M059J (cell line): ENCODE measurements around the gene TATDN2. TPM values are rescaled to one million over a fixed set of nuclear protein-coding genes. Genes with fewer than 3 reads are reported as not detected.
"Not testable (repeated sequence)": the region's sequence is repeated elsewhere in the genome, so short reads cannot be mapped to it uniquely, and the experiment has no call there.

Experiments
- DNase-seq: peaks from one replicate; pipeline ENCODE4 v3.0.0-alpha.2; 2012; ENCODE audit warnings: low read depth
- total RNA-seq: library from RNA; depleted of rRNA; stranded (reverse); fragments of >200 nt; shearing (Covaris generic); gene quantifications from 2 replicates; pipeline ENCODE4 v1.2.3, GENCODE V29; 2014

TATDN2 gene
- total RNA-seq, 1 experiment from 2014 or later = 14.4 TPM

DNA sequence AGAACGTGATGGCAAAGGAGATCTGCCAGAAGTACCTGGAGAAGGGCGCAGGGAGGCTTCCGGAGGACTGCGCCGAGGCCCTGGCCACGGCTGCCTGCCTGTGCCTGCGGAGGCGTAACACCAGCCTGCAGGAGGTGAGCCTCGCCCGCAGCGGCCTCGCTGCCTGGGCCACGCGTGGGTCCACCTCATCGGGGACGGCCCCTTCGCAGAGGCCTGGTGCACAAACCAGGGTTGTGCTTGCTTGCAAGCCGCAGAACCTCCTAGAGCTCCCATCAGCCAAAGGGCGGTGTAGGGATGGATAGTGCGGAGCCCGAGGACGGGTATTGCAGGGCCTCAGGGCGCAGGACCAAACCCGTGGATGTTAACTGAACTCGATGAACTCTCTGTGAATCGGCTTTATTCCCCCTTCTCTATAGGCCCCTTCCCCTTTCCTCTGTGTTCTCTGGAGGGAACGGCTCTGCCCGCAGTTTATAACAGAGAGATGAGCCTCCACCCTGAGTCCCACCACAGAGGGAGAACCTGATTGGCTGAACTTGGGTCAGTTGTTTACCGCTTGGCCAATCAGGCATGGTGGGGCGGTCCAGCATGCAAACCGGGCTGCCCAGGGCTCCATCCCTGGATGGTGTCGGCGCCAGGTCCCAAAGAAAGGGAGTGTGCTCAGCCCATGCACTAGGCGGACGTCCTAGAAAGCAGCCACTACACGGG is 13.6 kb upstream of the TATDN2 start:
- DNase-seq = no peak

DNA sequence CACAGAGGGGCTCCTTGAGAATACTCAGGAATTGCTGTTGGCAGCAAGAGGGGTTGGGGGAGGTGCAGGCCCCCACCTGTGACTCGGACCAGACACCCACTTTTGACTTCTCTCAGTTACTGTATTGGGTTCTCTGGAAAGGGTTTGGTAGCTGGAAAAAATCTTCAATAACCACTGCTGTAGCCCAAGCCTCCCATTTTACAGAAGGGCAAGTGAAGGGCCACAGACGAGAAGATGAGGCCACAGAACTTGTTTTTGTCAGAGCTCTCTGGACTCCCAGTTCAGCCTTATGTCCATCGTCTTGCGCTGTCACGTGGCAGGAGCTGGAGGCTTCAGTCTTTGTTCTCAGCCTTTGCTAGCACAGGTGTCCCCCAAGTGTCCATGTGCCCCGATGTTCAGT is 12.7 kb upstream of the TATDN2 start:
- no peak for DNase-seq

DNA sequence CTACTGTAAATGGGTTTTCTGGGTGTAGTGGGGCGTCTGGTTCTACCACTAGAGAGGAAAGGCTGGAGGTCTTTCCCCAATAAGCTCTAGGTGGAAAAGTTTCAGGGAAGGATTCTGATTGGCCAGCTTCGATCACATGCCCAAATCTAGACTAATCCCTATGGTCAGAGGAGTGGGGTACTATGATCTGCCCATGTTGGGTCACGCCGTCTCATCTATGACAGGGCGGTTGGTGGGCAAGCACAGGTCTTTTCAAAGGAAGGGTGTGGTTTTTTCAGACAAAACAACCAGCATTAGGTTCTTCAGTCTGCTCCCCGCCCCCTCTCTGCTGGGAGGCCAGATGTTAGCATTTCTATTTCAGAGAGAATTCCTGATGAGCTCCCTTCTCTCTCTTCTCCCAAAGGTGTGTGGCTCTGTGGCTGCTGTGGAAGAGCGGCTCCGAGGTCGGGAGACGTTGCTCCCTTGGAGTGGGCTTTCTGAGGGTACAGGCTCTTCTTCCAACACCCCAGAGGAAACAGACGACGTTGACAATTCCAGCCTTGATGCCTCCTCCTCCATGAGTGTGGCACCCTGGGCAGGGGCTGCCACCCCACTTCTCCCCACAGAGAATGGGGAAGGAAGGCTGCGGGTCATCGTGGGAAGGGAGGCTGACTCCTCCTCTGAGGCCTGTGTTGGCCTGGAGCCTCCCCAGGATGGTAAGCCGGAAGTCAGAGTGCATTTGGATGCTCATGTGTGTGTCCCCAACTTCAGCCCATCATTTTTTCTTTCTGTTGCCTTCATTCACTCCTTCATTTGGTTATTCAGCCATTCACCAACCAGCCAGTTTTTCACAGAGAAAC is 9.7 kb upstream of the TATDN2 start:
- no peak for DNase-seq

DNA sequence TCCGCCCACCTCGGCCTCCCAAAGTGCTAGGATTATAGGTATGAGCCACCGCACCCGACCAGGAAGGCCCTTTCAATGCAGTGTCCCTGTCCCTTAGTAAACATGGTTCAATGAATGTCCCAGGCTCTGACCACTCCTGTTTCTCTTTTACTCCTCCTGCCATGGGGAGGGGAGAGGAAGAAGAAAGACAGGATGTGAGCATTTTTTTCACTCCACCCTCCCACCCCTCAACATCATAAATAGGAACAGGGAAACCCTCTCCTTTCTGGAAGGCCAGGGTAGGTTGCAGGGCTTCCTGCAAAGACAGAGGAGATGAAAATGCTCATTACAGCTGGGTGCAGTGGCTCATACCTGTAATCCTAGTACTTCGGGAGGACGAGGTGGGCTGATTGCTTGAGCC is 7.5 kb upstream of the TATDN2 start:
- no peak for DNase-seq

DNA sequence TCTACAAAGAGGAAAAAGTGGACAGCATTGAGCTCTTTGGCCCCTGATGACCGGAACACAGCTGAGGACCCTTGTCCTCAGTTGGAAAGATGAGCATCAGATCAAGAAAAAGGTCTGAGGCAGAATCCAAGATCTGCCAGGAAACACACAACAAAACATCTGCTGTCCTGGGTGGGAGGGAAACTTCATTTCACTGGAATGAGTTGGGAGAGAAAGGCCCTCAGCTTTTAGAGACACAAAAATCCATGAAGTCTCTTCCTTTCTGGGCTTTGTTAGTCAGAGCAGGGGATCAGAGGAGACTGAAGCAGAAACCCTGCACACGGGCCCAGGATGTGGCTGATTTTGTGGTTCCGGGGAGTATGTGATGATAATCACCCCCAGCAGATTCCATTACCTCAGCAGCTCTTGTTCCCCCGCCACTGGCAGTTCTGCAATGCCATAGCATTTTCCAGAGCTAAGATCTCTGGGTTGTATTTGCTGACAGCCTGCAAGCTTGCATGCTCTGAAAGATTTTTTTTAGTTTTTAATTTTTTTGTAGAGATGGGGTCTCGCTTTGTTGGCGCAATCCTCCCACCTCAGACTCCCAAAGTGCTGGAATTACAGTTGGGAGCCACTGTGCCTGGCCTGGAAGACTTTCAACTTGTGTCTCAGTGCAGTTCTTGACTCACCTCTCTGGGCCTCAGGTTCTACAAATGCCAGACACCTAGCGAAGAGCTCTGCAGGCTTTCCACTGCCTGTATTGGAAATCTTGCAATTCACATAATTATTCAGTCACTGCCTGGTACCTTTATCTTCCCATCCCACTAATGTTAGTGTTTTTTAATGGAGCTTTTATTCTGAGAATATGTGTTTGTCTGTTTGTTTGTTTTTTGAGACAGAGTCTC is 5.8 kb upstream of the TATDN2 start:
- peak; percentile 79 for DNase-seq

DNA sequence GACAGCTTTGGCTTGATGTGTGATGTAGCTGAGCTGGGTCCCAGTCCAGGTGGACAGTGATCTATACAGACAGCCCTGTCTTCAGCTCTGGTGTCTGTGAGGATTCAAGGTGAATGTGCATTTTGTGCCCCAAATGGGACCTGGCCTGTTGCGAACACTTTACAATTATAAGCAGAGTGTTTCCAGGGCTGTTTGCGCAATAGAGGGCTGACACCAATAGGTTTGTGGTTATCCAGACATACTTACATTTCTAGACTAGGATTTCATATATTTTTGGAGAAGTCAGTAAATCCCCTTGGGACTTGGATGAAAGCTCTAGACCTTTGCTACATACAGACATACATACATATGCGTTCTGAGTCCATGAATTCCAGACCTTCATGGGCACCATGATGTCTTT is 4.2 kb upstream of the TATDN2 start:
- no peak for DNase-seq

DNA sequence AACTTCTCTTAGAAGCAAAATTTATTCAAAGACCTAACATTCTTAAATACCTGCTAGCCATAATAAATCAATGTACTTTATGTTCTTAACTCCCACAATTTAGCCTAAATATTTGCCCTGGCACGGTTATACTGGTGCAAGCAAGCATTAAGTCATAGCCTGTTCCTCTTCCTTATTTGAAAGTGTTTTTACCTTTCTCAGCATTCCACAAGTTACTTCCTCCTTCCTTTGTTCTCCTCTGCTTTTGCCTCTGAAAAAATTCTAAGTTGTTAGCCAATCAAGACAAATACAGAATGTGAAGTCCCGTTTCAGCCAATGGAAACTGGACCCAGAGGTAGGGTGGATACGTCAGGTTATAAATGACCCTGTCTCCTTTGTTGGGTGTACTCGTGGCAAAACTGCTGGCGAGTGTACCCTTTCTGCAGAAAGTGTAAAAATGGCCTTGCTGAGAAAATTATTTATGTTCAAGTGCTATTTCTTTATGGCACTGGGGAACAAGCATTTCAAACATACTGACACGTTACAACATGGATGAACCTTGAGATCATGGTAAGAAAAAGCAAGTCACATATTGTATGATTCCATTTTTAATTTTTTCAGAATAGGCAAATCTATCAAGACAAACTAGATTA is 3.1 kb upstream of the TATDN2 start:
- DNase-seq = no peak

DNA sequence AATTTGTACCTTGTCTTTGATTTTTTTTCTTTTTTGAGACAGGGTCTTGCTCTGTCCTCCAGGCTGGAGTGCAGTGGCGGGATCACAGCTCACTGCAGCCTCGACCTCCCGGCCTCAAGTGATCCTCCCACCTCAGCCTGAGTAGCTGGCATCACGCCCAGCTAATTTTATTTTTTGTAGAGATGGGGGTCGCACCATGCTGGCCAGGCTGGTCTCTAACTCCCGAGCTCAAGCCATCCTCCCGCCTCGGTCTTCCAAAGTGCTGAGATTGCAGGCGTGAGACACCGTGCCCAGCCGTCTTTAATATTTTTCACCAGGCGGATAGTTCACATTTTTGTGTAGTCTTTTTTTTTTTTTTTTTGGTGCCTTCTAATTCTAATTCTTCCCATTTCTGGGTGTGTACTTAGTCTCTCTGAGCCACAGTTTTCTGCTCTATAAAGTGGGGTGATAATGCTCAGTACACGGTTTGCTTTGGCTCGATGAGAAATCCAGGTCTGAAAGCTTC is 528 bp upstream of the TATDN2 start:
- DNase-seq = no peak

DNA sequence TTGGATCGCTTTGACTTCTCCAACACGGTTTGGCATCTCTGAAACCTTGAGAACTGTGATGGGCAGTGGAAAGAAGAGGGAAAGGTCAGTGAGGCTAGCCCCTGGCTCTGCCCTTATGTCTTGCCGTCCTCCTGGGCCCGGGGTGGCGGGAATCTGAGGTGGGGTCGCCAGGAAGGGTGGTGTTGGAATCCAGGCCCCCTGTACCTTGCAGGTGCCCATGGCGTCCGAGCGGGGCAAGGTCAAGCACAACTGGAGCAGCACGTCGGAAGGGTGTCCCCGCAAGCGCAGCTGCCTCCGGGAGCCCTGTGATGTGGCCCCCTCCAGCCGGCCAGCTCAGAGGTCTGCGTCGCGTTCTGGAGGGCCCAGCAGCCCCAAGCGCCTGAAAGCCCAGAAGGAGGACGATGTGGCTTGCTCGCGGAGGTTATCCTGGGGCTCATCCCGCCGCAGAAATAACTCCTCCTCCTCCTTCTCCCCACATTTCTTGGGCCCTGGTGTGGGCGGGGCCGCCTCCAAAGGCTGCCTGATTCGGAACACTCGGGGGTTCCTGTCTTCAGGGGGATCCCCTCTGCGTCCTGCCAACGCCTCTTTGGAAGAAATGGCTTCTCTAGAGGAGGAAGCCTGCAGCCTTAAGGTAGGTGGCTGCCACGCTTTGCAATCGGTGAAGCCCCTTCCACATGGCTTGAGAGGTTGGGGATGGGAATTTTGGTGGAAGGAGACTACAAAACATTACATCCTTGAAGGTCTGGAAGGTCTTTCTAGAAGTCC is 907 bp downstream of the TATDN2 start:
- DNase-seq = peak; percentile 33

DNA sequence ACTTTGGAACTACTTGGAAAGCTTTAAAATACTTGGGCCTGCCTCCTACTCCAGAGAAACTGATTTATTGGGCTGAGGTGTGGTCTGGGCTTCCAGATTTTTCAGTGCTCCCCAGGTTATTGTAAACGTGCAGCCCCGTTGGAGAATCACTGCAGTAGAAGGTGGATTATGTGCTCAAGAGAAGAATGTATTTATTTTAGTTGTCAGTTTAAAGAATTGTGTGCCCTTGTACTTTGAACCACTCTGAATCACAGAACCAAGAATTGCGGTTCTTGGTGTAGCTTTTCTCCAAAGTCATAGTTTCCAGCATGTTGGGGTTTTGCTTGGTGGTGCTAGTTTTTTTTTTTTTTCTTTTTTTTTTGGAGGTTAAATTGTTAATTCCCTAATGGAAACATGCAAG is 1.6 kb downstream of the TATDN2 start:
- no peak for DNase-seq

DNA sequence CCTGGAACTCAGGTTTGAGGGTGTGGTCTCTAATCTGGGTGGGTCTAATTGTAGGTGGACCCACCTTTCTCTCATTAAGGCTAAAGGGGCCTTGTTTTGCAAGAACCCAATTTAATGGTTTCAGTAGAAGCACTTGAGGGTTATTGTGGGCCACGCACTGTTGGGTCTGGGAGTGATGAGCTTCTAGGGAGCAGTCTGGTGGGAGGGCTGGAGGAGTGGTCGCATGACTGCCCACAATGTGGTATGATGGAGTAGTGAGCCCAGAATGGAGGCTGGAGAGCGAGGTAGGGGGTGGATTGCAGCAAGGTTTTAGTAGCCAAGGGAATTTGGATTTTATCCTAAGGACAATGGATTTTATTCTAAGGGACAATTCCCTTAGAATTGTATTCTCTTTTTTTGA is 2.7 kb downstream of the TATDN2 start:
- no peak for DNase-seq

DNA sequence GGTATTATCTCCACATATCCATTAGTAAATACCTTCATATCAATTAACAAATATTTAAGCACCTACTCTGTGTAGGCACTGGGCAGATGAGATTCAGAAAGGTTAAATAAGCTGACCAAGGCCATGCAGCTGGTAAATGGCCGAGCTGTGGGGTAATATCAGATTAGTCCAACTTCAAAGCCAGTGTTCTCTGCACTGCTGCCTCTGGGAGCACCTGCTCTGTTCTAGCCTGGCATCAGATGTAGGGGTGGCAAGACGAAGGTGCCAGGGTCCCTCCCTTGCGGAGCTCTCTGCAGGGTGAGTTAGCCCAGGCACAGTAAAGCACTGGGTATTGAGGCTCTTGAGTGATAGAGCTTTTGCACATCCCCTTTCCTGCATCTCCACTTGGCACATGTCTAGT is 5.5 kb downstream of the TATDN2 start:
- no peak for DNase-seq

DNA sequence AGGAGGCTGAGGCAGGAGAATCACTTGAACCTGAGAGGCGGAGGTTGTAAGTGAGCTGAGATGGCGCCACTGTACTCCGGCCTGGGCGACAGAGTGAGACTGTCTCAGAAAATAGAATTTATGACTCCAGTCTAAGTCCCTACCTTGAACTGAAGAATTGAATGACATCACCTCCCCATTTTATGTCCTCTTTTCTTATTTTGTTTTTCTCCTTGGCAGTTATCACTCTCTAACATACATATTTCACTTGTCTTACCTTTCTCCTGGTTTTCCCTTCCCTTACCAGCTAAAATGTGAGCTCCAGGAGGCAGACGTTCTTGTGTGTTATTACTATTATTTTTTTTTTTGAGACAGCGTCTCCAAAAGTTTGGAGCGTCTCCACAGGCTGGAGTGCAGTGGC is 7.6 kb downstream of the TATDN2 start:
- no peak for DNase-seq

DNA sequence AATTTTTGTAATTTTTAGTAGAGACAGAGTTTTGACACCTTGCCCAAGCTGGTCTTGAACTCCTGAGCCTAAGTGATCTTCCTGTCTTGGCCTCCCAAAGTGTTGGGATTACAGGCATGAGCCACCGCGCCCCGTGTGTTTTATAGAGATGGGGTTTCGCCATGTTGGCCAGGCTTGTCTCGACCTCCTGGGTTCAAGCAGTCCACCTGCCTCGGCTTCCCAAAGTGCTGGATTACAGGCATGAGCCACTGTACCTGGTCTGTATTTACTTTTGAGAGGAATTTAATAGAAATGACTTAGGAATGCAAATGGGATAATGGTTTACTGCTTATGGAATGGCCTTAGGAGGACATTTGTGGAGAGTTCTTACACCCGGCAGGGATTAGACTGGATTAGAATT is 10.8 kb downstream of the TATDN2 start:
- no peak for DNase-seq

DNA sequence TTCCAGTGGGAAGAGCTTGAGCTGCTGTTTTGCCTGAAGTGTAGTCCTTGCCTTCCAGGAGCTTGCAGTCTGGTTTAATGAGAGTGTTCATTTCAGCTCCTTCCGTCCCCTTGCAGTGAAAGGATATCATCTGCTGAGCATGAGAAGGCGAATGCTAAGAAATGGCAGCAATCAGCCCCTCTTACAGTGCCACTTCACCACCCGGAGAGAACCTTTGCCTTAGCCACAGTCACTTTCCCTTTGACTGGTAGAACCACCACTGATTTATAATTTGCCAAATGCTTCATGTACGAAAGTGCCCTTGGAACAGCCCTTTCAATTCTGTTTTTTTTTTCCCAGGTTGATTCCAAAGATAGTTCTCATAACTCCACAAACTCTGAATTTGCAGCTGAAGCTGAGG is 11.5 kb downstream of the TATDN2 start:
- DNase-seq = no peak

DNA sequence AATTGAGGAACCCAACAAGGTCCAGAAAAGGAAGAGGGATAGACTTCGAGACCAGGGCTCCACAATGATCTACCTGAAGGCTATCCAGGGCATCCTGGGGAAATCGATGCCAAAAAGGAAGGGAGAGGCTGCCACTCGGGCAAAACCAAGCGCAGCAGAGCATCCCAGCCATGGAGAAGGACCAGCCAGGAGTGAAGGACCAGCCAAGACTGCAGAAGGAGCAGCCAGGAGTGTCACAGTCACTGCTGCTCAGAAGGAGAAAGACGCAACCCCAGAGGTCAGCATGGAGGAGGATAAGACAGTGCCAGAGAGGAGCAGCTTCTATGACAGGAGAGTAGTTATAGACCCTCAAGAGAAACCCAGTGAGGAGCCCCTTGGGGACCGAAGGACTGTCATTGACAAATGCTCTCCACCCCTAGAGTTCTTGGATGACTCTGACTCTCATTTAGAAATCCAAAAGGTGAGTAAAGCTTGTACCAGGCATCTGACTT is 12.0 kb downstream of the TATDN2 start:
- DNase-seq = no peak

DNA sequence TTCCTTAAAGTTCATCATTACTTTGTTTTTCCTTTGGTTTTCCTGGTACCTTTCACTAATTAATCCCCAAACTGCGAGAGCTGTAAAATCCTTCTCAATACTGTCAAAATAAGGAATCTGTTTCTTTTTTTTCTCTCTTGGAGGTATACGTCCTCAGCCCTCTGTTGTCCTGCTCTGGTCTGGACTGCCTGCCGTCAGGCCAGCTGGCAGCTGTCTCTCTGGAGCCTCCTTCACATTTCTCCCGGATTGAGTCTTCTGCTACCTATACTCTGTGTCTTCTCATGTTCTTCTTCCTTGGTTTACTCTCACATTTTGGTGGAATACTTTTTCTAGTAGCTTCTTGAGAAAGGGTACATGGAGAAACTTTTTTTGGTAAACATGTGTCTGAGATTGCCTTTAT is 13.8 kb downstream of the TATDN2 start:
- no peak for DNase-seq

DNA sequence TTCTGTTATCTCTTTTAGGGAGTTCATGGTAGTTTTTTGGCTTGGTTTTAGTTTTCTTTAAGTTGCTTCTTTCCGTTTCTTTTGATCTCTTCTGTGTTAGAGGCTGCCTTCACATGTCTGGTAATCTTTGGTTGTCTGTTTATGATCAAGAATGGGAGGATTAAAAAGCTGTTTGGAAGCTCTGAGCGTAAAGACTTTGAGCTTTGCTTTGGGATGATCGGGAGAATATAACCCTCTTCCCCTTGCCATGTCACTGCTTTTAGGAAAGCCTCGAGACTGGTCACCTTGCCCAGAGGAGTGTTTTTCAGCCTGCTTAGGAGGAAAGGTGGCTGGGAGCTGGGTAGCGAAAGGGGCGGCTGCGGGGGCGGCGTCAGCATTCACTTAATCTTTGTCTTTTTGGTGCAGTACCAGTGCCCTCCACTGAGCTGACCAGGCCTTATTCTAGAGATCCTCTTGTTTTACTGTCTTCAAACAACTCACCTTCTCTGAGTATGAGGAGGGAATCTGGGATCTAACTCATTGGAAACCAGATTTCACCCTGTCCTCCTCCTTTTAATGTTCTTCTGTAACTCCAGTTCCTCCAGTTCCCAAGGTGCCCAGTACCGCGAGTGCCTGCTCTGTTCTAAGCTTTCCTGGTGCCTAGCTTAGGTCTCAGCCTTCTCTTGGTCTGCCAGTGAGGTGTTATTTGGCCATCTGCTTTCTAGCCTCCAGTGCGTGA is 15.5 kb downstream of the TATDN2 start:
- DNase-seq = no peak

DNA sequence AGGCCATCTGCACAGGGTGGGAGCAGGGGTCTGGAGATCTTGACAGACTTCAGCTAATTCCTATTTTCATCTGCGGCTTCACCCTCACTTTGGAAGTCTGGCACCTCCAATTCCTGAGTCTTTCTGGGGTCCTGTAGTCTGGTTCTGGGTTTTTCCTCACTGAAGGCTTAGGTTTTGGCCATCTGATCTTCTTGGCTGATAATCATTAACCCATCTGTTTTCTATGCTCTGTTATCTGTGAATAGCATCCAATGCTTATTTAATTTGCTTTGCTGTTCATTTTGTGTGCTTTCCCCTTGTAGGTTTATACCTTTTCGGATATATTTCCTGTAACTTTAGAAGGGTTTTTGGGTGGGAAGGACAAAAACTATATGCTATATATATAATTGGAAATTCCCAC is 17.6 kb downstream of the TATDN2 start:
- DNase-seq = no peak

DNA sequence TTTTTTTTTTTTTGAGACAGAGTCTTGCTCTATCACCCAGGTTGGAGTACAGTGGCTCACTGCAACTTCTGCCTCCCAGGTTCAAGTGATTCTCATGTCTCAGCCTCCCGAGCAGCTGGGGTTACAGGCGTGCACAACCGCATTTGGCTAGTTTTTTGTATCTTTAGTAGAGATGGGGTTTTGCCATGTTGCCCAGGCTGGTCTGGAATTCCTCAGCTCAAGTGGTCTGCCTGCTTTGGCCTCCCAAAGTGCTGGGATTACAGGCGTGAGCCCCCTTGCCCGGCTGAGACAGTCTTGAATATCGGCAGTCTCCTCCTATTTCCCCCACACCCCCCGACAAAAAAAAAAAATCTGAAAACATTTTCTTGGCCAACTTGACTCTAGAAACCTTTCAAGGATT is 18.7 kb downstream of the TATDN2 start:
- not testable (repeated sequence) for DNase-seq
